Bronchial epithelial cell (primary cell): ENCODE measurements around the gene ACACB. TPM values are rescaled to one million over a fixed set of nuclear protein-coding genes. Genes with fewer than 3 reads are reported as not detected.

ENCODE experiments used
- DNase-seq: peaks from one replicate; pipeline ENCODE4 v3.0.0-alpha.2; 2010; ENCODE audit warnings: low read depth
- FAIRE-seq: peaks from 2 replicates; lab custom pipeline; 2011; peaks lifted over from hg19 to GRCh38; lab: Jason Lieb, UNC
- H3K27me3 ChIP-seq: 2 replicates; pipeline ENCODE4 v1.5.1; 2011; ENCODE audit warnings: low read length; ENCODE audit not compliant: control insufficient read depth, insufficient read depth
- H3K36me3 ChIP-seq: 2 replicates; pipeline ENCODE4 v1.5.1; 2011; ENCODE audit warnings: low read length; ENCODE audit not compliant: control insufficient read depth, insufficient read depth
- H3K4me3 ChIP-seq: 2 replicates; pipeline ENCODE4 v1.5.1; 2011; ENCODE audit warnings: mild to moderate bottlenecking, low read depth, low read length, control low read depth
- CTCF ChIP-seq: IDR thresholded peaks from 2 replicates; pipeline ENCODE4 v1.5.1; 2011; ENCODE audit warnings: mild to moderate bottlenecking, moderate library complexity, low read length, control low read depth, inconsistent platforms; ENCODE audit not compliant: insufficient read depth, severe bottlenecking
- total RNA-seq: library from RNA; depleted of rRNA; stranded (reverse); fragments of >200 nt; gene quantifications from 2 replicates; pipeline ENCODE4 v1.2.1, GENCODE V29; 2014

The ACACB gene
- total RNA-seq, 1 donor from 2014 or later: 0.79 TPM

- H3K36me3 ChIP-seq: no peaks in the 10 kb centered on the region
- no peaks in the 10 kb centered on the region for H3K27me3 ChIP-seq
- no peak for TF ChIP-seq CTCF
- FAIRE-seq (no peak), DNase-seq (no peak)
- no peak overlapping the region for H3K4me3 ChIP-seq
These were observed 57.3 kb downstream of the ACACB start for GRCh38 chr12:109173443-109174240.

DNA sequence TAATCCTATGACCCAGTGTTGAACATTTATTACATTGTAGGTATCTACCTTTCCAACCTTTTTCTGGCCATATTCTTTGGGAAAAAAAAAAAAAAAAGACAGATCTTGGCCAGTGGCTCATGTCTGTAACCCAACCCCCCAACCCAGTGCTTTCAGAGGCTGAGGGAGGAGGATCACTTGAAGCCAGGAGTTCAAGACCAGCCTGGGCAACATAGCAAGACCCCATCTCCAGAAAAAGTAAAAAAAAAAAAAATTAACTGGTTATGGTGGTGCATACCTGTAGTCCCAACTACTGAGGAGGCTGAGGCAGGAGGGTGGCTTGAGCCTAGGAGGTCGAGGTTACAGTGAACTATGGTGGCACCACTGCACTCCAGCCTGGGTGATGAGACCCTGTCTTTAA is 58.1 kb downstream of the ACACB start:
- H3K36me3 ChIP-seq: no peaks in the 10 kb centered on the region
- no peak for TF ChIP-seq CTCF
- FAIRE-seq: no peak

GRCh38 chr12:109178532-109178931 is 62.1 kb downstream of the ACACB start:
- no peak for FAIRE-seq

More for the DNA sequence above, 58.1 kb downstream of the ACACB start:
- DNase-seq: no peak
- H3K4me3 ChIP-seq: no peak overlapping the region
- H3K27me3 ChIP-seq: no peaks in the 10 kb centered on the region

DNA sequence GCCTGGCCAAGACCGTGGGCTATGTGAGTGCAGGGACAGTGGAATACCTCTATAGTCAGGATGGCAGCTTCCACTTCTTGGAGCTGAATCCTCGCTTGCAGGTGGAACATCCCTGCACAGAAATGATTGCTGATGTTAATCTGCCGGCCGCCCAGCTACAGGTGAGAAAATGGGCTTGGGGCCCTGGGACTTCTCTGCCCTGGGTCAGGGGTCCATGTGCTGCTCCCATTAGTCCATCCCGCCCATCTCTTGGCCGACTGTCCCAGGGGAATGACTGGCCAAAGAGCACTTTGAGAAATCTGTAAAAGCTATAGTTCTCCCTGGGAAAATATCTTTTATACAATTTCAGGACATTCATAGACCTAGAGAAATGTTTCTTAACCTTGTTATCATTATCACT is 63.5 kb downstream of the ACACB start:
- TF ChIP-seq CTCF: no peak
- DNase-seq: no peak
- FAIRE-seq: no peak
- H3K36me3 ChIP-seq: no peaks in the 10 kb centered on the region
- no peaks in the 10 kb centered on the region for H3K27me3 ChIP-seq
- H3K4me3 ChIP-seq: no peak overlapping the region

More at GRCh38 chr12:109178532-109178931, 62.1 kb downstream of the ACACB start:
- Histone ChIP-seq H3K27me3 (no peaks in the 10 kb centered on the region), H3K4me3 (no peak overlapping the region), H3K36me3 (no peaks in the 10 kb centered on the region)
- TF ChIP-seq CTCF: no peak
- no peak for DNase-seq

GRCh38 chr12:109182041-109182839 is 65.9 kb downstream of the ACACB start:
- DNase-seq (no peak), FAIRE-seq (peak; percentile 76)
- no peak for TF ChIP-seq CTCF
- Histone ChIP-seq H3K27me3 (no peaks in the 10 kb centered on the region), H3K4me3 (no peak overlapping the region), H3K36me3 (no peaks in the 10 kb centered on the region)
